ENCODE results near the gene CDC42EP2. TPM values are rescaled to one million over a fixed set of nuclear protein-coding genes. Genes with fewer than 3 reads are reported as not detected.

CDC42EP2 gene
- total RNA-seq, 1 donor from 2014 or later, result 47.2 TPM

- DNase-seq (ENCODE audit: low read depth), result no peak
These were observed 40.5 kb downstream of the CDC42EP2 start for GRCh38 chr11:65355013-65355775.

- peak; percentile 61 for DNase-seq (ENCODE audit: low read depth)
These were observed 41.2 kb downstream of the CDC42EP2 start for GRCh38 chr11:65355776-65356393.

- peak; percentile 56 for DNase-seq (ENCODE audit: low read depth)
These were observed 41.8 kb downstream of the CDC42EP2 start for GRCh38 chr11:65356394-65356972.

GRCh38 chr11:65357856-65358356 is 43.2 kb downstream of the CDC42EP2 start:
- DNase-seq (ENCODE audit: low read depth), result no peak

- DNase-seq (ENCODE audit: low read depth), result no peak
These were observed 47.8 kb downstream of the CDC42EP2 start for GRCh38 chr11:65362320-65362931.

GRCh38 chr11:65362966-65363365 is 48.3 kb downstream of the CDC42EP2 start:
- DNase-seq (ENCODE audit: low read depth), result no peak

- DNase-seq (ENCODE audit: low read depth), result no peak
These were observed 49.1 kb downstream of the CDC42EP2 start for GRCh38 chr11:65363770-65364169.

- DNase-seq (ENCODE audit: low read depth), result peak; percentile 84
These were observed 51.7 kb downstream of the CDC42EP2 start for GRCh38 chr11:65366340-65366773.

- DNase-seq (ENCODE audit: low read depth), result no peak
These were observed 56.0 kb downstream of the CDC42EP2 start for GRCh38 chr11:65370659-65371049.

Other genes starting within 250 kb of the CDC42EP2 start
- 0.75 and 1.8 TPM in 2 replicates for gene CDCA5, start 230.8 kb upstream of the CDC42EP2 start, total RNA-seq
- 39.8 and 48.1 TPM in 2 replicates for gene ZFPL1, start 230.6 kb upstream of the CDC42EP2 start, total RNA-seq
- gene VPS51, start 218.7 kb upstream of the CDC42EP2 start, total RNA-seq, result 158 and 214 TPM in 2 replicates
- 17.3 and 30.3 TPM in 2 replicates for gene TM7SF2, start 203.0 kb upstream of the CDC42EP2 start, total RNA-seq
- 13.4 and 18.3 TPM in 2 replicates for gene ZNHIT2, start 197.2 kb upstream of the CDC42EP2 start, total RNA-seq
- gene FAU, start 192.7 kb upstream of the CDC42EP2 start, total RNA-seq, result 163 and 184 TPM in 2 replicates
- gene MRPL49, start 192.5 kb upstream of the CDC42EP2 start, total RNA-seq, result 37.6 and 44.2 TPM in 2 replicates
- gene SYVN1, start 180.3 kb upstream of the CDC42EP2 start, total RNA-seq, result 25.1 and 29.2 TPM in 2 replicates
- not detected in 2 replicates for gene SPDYC, start 144.6 kb upstream of the CDC42EP2 start, total RNA-seq
- gene CAPN1, start 132.9 kb upstream of the CDC42EP2 start, total RNA-seq, result 130 and 149 TPM in 2 replicates
- gene POLA2, start 52.9 kb upstream of the CDC42EP2 start, total RNA-seq, result 3.2 and 4.5 TPM in 2 replicates
- 35.0 and 37.1 TPM in 2 replicates for gene DPF2, start 19.0 kb downstream of the CDC42EP2 start, total RNA-seq
- gene TIGD3, start 39.9 kb downstream of the CDC42EP2 start, total RNA-seq, result 0.72 and 0.73 TPM in 2 replicates
- 2.9 and 4.6 TPM in 2 replicates for gene SLC25A45, start 67.8 kb downstream of the CDC42EP2 start, total RNA-seq
- gene FRMD8, start 71.8 kb downstream of the CDC42EP2 start, total RNA-seq, result 36.2 and 49.1 TPM in 2 replicates
- 109 and 172 TPM in 2 replicates for gene NEAT1, start 107.9 kb downstream of the CDC42EP2 start, total RNA-seq
- gene MALAT1, start 184.2 kb downstream of the CDC42EP2 start, total RNA-seq, result 5,859 and 8,069 TPM in 2 replicates
- 84.4 and 128 TPM in 2 replicates for gene SCYL1, start 210.2 kb downstream of the CDC42EP2 start, total RNA-seq
- 26.4 and 27.5 TPM in 2 replicates for gene LTBP3, start 243.5 kb downstream of the CDC42EP2 start, total RNA-seq